Mammary epithelial cell (primary cell): ENCODE data around the gene COL13A1.

ENCODE experiments used
- CTCF ChIP-seq, 2 donors: IDR thresholded peaks in 1 of 2; conservative IDR thresholded peaks in 1 of 2; 2 replicates each; pipeline ENCODE4 v1.5.1; 2011 to 2012; ENCODE audit warnings: inconsistent platforms in 2 of 2, low read length in 2 of 2, mild to moderate bottlenecking in 2 of 2, control low read depth in 1 of 2, low read depth in 1 of 2; ENCODE audit not compliant: insufficient read depth in 1 of 2; ENCODE audit errors: extremely low read depth in 1 of 2
- EZH2 ChIP-seq: IDR thresholded peaks from 2 replicates; pipeline ENCODE4 v1.6.1; 2012; ENCODE audit warnings: low read length, inconsistent platforms, borderline replicate concordance

GRCh38 chr10:69890065-69890847 lies 88.5 kb downstream of the COL13A1 start:
- no peak for TF ChIP-seq CTCF (conservative IDR thresholded peaks at IDR 0.05 in 1 of 2, IDR thresholded peaks at IDR 0.05 in 1 of 2; ENCODE audit: extremely low read depth in 1 of 2, insufficient read depth in 1 of 2, low read depth in 1 of 2, low read length in 2 of 2)
- TF ChIP-seq EZH2 = no peak
